HG03135 (cell line): ENCODE measurements around the gene LAPTM4A.
A peak's percentile ranks its signal among the peaks of the same experiment; 100 is the strongest.
"Not testable (repeated sequence)": the region's sequence is repeated elsewhere in the genome, so short reads cannot be mapped to it uniquely, and the experiment has no call there.

Source experiments
- ATAC-seq: cut with Tn5 transposase; IDR thresholded peaks from one replicate; pipeline ENCODE4 v1.9.1; 2021; ENCODE audit warnings: mild to moderate bottlenecking, moderate library complexity; ENCODE audit not compliant: unreplicated experiment

The LAPTM4A gene

DNA sequence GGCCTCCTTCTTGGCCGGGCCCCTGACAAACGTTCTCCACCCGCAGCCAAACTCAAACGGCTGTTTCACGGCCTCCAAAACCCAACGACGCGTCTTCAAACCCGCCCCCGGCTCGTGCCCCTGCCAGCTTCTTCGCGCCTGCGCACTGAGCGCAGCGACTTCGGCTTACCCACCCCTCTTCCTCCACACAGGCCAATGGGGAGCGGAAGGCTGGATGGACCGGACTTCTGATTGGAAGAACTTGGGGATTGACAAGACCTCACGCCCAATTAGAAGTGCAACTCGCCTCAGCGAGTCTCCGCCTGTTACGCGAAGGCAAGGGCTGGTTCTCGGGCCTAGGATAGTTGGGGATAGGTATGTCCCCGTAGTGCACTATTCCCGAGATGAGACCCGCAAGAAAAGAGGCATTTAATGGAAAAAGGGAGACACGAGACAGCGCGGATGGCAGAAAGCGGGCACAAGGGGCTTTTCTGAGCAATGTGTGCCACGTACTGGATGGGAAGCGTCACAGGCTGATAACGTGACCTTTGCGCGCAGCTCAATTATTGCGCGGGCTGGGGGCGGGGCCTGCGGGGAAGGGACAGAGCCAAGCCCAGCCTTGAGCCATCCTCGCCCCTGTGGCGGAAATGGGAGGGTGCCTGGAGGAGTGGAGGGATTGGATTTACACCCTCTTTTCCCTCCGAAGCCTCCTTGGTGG lies at the start of gene LAPTM4A:
Gene LAPTM4A (minus strand): TSS at position 97 of the 697 bp plus-strand sequence. CDS start 108 bp downstream, outside the sequence.
- ATAC-seq, result peak; percentile 96

- ATAC-seq, result no peak
These were observed 49.3 kb upstream of the LAPTM4A start for GRCh38 chr2:20100711-20101110.

DNA sequence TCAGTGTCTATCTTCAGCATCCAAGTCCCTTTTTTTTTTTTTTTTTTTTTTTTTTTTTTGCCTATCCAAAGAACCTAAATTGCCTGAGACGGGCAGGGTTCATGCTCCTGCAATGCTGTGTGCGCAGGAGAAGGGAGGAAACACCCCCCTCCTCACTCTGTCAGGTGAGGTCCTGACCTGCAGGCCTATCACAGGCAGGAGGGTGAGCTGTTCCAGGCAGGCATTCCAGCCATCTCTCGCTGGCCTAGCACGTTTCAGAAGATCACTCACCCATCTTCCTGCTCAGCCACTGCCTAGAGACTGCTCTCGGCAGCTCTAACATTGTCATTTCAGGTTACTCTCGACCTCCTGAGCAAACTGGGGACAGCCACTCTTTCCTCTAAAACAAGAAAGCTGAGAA lies 48.4 kb upstream of the LAPTM4A start:
- no peak for ATAC-seq

DNA sequence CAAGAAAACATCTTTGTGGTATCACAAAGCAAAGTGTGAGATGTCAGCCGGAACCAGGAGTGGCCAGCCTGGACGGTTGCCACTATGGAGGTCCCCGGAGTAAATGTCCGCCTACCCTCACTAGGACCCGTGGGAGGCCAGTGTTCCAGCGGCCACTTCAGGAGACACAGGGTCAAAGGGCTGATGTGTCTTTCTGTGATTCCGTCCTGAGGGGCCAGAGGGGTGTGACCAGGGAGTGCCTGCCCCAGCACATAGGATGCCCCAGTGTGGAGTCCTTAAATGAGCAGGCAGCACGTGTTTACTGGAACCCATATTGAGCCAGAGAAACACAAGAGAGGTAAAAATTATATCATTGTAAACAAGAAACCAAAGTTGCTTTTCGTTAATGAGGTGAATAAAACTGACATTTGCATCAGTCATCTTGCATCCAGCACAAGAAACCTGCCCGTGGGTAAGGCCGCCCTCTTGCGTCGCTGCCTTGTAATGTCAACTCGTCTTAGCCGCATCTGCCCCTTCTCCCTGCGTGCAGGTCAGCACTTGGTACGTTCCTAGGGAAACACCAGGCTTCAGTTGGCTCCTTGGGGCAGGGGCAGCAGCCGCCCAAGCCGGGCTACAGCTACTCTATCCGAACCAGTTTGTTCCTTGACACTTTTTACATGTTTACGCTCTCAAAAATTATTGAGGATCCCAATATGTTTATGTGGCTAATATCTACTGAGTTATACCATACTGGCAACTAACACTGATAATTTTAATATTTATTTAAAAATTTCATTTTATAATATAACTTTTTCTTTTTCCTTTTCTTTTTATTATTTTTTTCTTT lies 46.7 kb upstream of the LAPTM4A start:
- peak; percentile 90 for ATAC-seq

DNA sequence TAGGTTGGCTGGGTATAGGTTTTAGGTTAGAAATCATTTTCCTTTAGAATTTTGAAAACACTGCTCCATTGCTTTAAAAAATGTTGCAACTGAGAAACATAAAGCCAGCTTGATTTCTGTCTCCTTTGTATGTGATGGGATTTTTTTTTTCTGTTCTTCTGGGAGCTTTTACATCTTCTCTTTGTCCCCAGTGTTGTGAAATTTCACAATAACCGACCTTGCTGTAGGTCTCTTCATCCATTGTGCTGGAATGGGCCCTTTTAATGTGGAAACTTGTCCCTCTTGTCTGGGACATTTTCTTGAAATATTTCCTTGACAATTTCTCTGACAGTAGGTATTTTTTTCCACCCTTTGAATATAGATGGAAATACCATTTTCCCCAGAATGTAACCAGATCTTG lies 44.0 kb upstream of the LAPTM4A start:
- ATAC-seq, result no peak

GRCh38 chr2:20094955-20095354 lies 43.5 kb upstream of the LAPTM4A start:
- no peak for ATAC-seq

DNA sequence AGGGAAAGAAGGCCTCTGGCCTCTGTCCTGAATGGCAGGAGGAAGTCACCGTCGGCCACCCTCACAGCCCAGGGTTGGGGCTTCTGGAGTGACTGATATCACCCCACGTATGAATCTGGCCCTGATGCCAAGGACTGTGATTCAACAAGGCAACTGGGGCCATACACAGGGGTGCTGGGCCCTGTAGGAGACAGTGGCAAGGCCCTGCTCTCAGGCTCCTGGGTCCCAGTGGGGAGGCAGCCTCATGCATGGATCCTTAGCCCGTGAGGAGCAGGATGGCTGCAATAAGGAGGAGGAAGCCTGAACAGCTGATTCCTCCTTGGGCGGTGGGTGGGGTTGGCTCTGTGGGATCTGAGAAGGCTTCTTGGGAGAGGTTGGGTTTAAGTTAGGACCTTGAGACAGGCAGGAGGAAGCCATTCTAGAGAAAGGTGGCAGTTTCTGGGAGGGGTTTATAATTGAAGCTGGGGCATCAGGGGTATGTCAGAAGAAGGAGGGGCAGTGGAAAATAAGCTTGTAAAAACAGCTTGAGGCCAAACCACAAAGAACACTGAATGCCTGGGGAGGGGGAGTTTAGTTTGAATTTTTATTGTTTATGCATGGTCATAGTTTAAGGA lies 42.8 kb upstream of the LAPTM4A start:
- no peak for ATAC-seq

DNA sequence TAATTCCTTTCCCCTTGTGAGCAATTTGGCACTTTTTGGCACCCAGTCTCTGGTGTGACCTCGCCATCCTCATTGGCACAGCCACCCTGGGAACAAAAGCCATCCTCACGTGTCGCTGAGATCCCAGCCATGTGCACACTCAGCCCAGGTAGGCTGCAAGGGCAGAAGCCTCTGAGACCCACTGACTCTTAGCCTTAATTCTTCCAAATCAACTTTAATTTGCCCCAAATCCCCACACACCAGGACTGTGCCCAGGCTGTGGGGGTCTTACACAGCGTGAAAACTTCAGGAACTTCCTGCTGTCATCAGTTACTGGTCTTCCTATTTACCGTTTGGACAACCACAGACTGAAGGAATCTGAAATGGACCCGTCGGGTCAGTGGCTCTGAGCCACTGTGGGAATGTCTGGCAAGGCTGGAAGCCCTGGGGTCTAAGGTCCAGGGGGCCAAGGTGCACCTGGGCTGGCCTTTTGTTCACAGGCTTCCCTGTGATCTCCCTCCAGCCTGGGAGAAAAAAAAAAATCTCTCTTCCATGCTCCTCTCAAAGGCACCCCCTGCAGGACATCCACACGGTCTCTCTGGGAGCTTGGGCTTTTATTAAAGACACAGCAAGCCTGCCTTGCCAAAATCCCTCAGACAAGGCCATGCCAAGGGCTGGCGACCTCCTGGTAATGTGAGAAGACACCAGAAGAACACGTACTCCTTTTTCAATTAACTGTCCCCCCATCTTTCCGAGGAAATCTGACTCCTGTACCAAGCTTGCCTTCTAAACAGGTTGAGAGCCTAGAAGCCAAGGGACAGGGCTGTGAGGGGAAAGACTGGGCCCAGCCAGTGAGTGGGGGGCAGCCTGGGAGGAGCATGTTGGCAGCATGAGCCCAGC lies 42.1 kb upstream of the LAPTM4A start:
- no peak for ATAC-seq

- no peak for ATAC-seq
These were observed 41.4 kb upstream of the LAPTM4A start for GRCh38 chr2:20092901-20093235.

GRCh38 chr2:20092226-20092900 lies 40.9 kb upstream of the LAPTM4A start:
- no peak for ATAC-seq

GRCh38 chr2:20091305-20091991 lies 40.0 kb upstream of the LAPTM4A start:
- ATAC-seq, result no peak

- no peak for ATAC-seq
These were observed 38.5 kb upstream of the LAPTM4A start for GRCh38 chr2:20089715-20090464.

GRCh38 chr2:20085909-20086308 lies 34.5 kb upstream of the LAPTM4A start:
- not testable (repeated sequence) for ATAC-seq

- not testable (repeated sequence) for ATAC-seq
These were observed 31.4 kb upstream of the LAPTM4A start for GRCh38 chr2:20082812-20083211.

GRCh38 chr2:20081841-20082240 lies 30.4 kb upstream of the LAPTM4A start:
- no peak for ATAC-seq

DNA sequence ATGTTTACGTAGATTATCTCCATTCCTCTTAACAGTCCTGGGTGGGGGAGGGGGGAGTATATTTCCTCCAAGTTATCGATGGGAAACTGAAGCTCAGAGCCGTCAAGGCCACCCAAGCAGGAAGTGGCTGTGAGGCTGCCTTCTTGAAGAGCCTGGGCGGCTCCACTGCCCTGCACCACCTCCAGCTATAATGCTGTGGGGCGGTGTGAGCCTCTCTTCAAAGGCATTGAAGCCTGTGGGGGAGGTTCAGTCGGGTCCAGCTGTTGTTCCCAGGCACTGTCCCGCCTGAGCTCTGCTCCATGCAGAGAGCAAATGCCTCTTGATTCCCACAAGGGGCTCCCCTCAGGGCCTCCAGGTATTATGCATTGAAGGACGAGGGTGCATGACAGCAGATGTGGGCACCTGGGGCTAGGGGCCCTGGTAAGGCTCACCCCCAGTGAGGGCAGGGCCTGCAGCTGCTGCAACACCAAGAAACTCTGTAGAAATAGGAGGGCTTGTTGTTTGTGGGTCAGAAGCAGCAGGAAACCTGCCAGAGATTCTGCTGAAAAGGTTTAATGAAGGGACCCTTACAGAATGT lies 29.5 kb upstream of the LAPTM4A start:
- no peak for ATAC-seq

GRCh38 chr2:20080428-20080827 lies 29.0 kb upstream of the LAPTM4A start:
- ATAC-seq, result no peak

DNA sequence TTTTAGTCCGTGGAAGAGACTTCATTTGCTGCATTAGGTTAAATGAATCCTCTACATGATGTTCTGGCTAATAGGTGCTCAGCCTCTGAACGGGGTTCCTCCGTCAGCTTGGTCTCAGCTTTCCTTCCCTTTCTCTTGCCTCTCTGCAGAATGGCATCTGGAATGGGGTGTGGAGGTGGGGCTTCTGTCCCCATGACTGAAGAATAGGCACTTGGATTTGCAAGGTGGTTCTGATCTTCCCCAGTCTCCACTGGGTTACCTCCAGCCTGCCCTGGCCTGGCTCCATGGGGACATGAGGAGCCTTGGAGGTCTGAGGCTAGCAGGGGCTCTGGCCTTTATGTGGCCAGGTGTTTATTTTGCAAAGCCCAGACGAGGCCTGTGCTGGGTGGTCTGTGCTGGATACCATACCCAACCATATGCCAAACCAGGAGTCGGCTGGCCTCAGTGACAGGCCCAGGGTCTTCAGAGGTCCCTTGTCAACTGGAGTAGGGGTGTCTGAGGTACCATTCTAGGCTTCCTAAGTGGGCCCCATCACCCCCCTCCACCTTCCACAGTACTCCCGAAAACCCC lies 28.2 kb upstream of the LAPTM4A start:
- ATAC-seq, result no peak
